GM12801 (cell line): ENCODE data around the gene VNN1.

Source experiments
- CTCF ChIP-seq: IDR thresholded peaks from one replicate; pipeline ENCODE4 v1.5.1; 2011; ENCODE audit warnings: control low read depth; ENCODE audit not compliant: insufficient read length; ENCODE audit errors: extremely low read depth

Gene VNN1

DNA sequence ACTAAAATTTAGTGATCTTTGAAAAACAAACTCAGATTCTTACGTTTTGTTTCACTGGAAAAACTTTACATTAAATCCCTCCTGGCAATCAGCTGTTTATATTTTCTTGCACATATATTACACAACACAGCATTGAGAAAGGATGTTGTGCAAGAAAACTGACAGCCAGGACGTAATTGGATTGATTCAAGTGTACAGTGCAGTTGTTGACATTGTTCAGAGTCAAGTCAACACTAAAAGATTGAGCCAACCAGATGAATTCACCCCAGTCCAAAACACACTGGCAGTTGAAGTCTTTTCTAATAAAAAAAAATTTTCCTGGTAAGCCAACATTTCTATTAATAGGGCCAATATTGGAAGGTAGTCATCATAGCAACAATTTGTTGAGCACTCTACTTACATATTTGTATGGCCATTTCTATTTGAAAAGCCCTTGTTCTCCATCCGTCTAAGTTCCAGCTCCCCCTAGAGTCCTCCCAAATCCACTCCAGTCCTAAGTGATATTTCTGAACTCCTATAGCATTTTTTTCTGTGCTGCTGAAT lies 20.9 kb upstream of the VNN1 start:
- no peak for TF ChIP-seq CTCF

DNA sequence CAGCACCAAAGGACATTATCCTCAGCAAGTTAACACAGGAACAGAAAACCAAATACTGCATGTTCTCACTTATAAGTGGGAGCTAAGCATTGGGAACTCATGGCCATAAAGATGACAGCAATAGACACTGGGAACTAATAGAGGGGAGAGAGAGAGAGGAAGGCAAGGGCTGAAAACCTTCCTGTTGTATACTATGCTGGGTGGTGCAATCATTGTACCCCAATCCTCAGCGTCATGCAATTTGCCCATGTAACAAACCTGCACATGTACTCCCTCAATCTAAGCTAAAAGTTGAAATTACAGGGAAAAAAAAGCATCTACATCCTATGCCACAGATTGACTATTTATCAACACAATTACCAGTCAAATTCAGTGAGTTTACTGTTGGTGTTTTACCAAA lies 20.0 kb upstream of the VNN1 start:
- no peak for TF ChIP-seq CTCF

DNA sequence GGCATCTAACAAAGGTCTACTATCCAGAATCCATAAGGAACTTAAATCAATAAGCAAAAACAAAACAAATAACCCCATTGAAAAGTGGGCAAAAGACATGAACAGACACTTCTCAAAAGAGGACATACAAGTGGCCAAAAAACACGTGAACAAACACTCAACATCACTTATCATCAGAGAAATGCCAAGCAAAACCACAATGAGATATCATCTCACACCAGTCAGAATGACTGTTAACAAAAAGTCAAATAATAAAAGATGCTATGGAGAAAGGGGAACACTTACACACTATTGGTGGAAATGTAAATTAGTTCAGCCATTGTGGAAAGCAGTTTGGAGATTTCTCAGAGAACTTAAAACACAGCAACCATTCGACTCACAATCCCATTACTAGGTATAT lies 19.4 kb upstream of the VNN1 start:
- no peak for TF ChIP-seq CTCF

DNA sequence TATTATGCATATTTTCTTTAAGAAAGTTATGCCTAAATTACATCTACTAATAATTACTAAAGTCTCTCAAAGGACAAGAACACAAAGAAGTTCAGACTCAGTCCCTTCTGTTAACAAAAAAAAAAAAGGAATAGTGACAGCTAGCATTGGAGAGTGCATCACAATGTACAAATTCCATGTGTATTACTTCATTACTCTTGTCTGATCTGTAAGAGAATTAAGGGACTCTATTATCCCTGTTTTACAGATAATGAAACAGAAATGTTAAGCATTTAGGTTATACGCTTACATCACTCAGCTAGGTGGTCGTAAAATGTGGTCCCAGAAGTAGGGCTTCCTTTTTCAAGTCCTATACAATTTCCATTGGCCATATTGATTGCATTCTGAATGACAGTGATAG lies 17.2 kb upstream of the VNN1 start:
- no peak for TF ChIP-seq CTCF

- no peak for TF ChIP-seq CTCF
These were observed 16.7 kb upstream of the VNN1 start for GRCh38 chr6:132730560-132730959.

GRCh38 chr6:132728616-132729015 lies 14.8 kb upstream of the VNN1 start:
- no peak for TF ChIP-seq CTCF

- no peak for TF ChIP-seq CTCF
These were observed 12.7 kb upstream of the VNN1 start for GRCh38 chr6:132726608-132726975.
